IMR-90 (cell line): ENCODE measurements around the gene MALRD1. TPM values are rescaled to one million over a fixed set of nuclear protein-coding genes. Genes with fewer than 3 reads are reported as not detected.

ENCODE experiments used
- ATAC-seq: fragments of 200-7000 bp; cut with Tn5 transposase; 2 replicates; pipeline ENCODE4 v1.9.1; 2020; ENCODE audit warnings: low read depth, mild to moderate bottlenecking, moderate library complexity
- BruUV-seq: library from RNA; stranded (reverse); fragments of 400-500 nt; replicated peaks from 2 replicates; lab custom pipeline; 2021; lab: Mats Ljungman, UMichigan
- CTCF ChIA-PET: fragments of 300-600 bp; formaldehyde crosslinking; extraction: SDS; loops from one replicate; lab custom pipeline; 2021; ENCODE audit warnings: antibody characterized with exemption; lab: Yijun Ruan, JAX
- POLR2A ChIA-PET: fragments of 300-600 bp; sonication (Branson Sonifier 250); formaldehyde crosslinking; loops from one replicate; lab custom pipeline; 2022; ENCODE audit warnings: antibody characterized with exemption; ENCODE audit not compliant: unreplicated experiment; lab: Charles Lee
- DNase-seq: peaks from one replicate; pipeline ENCODE4 v3.0.0; 2013
- H2AFZ ChIP-seq: replicated peaks from 2 replicates; pipeline ENCODE3; 2013; ENCODE audit warnings: low read length, mild to moderate bottlenecking; ENCODE audit not compliant: poor library complexity
- H2AK5ac ChIP-seq: 2 replicates; pipeline ENCODE4 v1.6.1; 2013; ENCODE audit warnings: low read depth, low read length, inconsistent platforms
- H2AK9ac ChIP-seq: replicated peaks from 2 replicates; pipeline ENCODE3; 2013; ENCODE audit warnings: mild to moderate bottlenecking, low read depth, low read length, moderate library complexity; ENCODE audit not compliant: poor library complexity
- H2BK120ac ChIP-seq: 2 replicates; pipeline ENCODE4 v1.6.1; 2013; ENCODE audit warnings: low read depth, low read length, inconsistent platforms
- H2BK15ac ChIP-seq: 3 replicates; pipeline ENCODE4 v1.6.1; 2013; ENCODE audit warnings: low read depth, low read length, inconsistent platforms
- H2BK20ac ChIP-seq: 2 replicates; pipeline ENCODE4 v1.6.1; 2013; ENCODE audit warnings: low read depth, mild to moderate bottlenecking, inconsistent platforms, low read length, moderate library complexity
- H2BK5ac ChIP-seq: 2 replicates; pipeline ENCODE4 v1.6.1; 2013; ENCODE audit warnings: mild to moderate bottlenecking, low read depth, low read length, inconsistent platforms; ENCODE audit not compliant: poor library complexity, severe bottlenecking
- H3K14ac ChIP-seq: replicated peaks from 2 replicates; pipeline ENCODE4 v1.6.1; 2013; ENCODE audit warnings: low read depth, low read length, inconsistent platforms
- H3K18ac ChIP-seq: 2 replicates; pipeline ENCODE4 v1.6.1; 2013; ENCODE audit warnings: low read depth, low read length, control low read depth
- H3K23ac ChIP-seq: 2 replicates; pipeline ENCODE4 v1.6.1; 2013; ENCODE audit warnings: low read depth, low read length, inconsistent platforms
- H3K27ac ChIP-seq: 2 replicates; pipeline ENCODE4 v1.5.1; 2013; ENCODE audit warnings: mild to moderate bottlenecking, control low read depth, low read length; ENCODE audit not compliant: insufficient read depth
- H3K27me3 ChIP-seq: 2 replicates; pipeline ENCODE4 v1.6.1; 2013; ENCODE audit warnings: low read length; ENCODE audit not compliant: control insufficient read depth, insufficient read depth
- H3K36me3 ChIP-seq: 2 replicates; pipeline ENCODE4 v1.6.1; 2013; ENCODE audit warnings: low read length, mixed read lengths; ENCODE audit not compliant: control insufficient read depth, insufficient read depth
- H3K4ac ChIP-seq: 2 replicates; pipeline ENCODE4 v1.6.1; 2013; ENCODE audit warnings: low read depth, low read length, inconsistent platforms
- H3K4me1 ChIP-seq: 2 replicates; pipeline ENCODE4 v1.6.1; 2013; ENCODE audit warnings: low read length, mixed read lengths; ENCODE audit not compliant: control insufficient read depth, insufficient read depth
- H3K4me2 ChIP-seq: 2 replicates; pipeline ENCODE4 v1.6.1; 2013; ENCODE audit warnings: low read depth, mild to moderate bottlenecking, control low read depth, low read length, moderate library complexity
- H3K4me3 ChIP-seq: 2 replicates; pipeline ENCODE4 v1.5.1; 2013; ENCODE audit warnings: low read depth, mild to moderate bottlenecking, control low read depth, low read length, moderate library complexity; ENCODE audit not compliant: insufficient read depth
- H3K56ac ChIP-seq: 2 replicates; pipeline ENCODE4 v1.6.1; 2013; ENCODE audit warnings: low read length, inconsistent platforms; ENCODE audit not compliant: insufficient read depth; ENCODE audit errors: extremely low read depth
- H3K79me1 ChIP-seq, 2 experiments: 2 replicates each; pipeline ENCODE4 v1.6.1; 2013; ENCODE audit warnings: low read length in 2 of 2, inconsistent platforms in 1 of 2, low read depth in 1 of 2
- H3K9ac ChIP-seq: 2 replicates; pipeline ENCODE4 v1.6.1; 2013; ENCODE audit warnings: low read depth, low read length, control low read depth
- H3K9me1 ChIP-seq: 2 replicates; pipeline ENCODE4 v1.6.1; 2013; ENCODE audit warnings: low read length, inconsistent platforms; ENCODE audit not compliant: insufficient read depth
- H3K9me3 ChIP-seq: 2 replicates; pipeline ENCODE4 v1.6.1; 2013; ENCODE audit warnings: low read length; ENCODE audit not compliant: control insufficient read depth, insufficient read depth
- H4K20me1 ChIP-seq: 2 replicates; pipeline ENCODE4 v1.6.1; 2013; ENCODE audit warnings: low read length, inconsistent platforms; ENCODE audit not compliant: insufficient read depth
- H4K5ac ChIP-seq: 2 replicates; pipeline ENCODE4 v1.6.1; 2013; ENCODE audit warnings: mild to moderate bottlenecking, low read depth, low read length, control low read depth
- H4K8ac ChIP-seq, 2 experiments: 2 replicates each; pipeline ENCODE4 v1.6.1; 2013; ENCODE audit warnings: low read depth in 2 of 2, low read length in 2 of 2, control low read depth in 1 of 2, inconsistent platforms in 1 of 2
- H4K91ac ChIP-seq: 2 replicates; pipeline ENCODE4 v1.6.1; 2013; ENCODE audit warnings: low read depth, low read length, inconsistent platforms; ENCODE audit not compliant: insufficient read depth
- CHD1 ChIP-seq: IDR thresholded peaks from 2 replicates; pipeline ENCODE4 v1.6.1; 2012; ENCODE audit warnings: low read depth, low read length, improper control_type of control experiment
- MAFK ChIP-seq: IDR thresholded peaks from 2 replicates; pipeline ENCODE4 v1.6.1; 2012; ENCODE audit warnings: low read depth, low read length, improper control_type of control experiment
- MAZ ChIP-seq: IDR thresholded peaks from 2 replicates; pipeline ENCODE4 v1.6.1; 2012; ENCODE audit warnings: low read depth, mild to moderate bottlenecking, low read length, improper control_type of control experiment, moderate library complexity, borderline replicate concordance
- NFE2L2 ChIP-seq: fragments of 150-350 bp; IDR thresholded peaks from 2 replicates; pipeline ENCODE4 v1.6.1; 2016; ENCODE audit warnings: low read depth, mild to moderate bottlenecking, low read length
- RCOR1 ChIP-seq: IDR thresholded peaks from 2 replicates; pipeline ENCODE4 v1.6.1; 2012; ENCODE audit warnings: mild to moderate bottlenecking, low read length, improper control_type of control experiment; ENCODE audit not compliant: insufficient replicate concordance
- WGBS, 2 experiments: methylation state at CpG; one replicate each; pipeline versions ENCODE4 v1.1.5 to v1.1.7; 2013; ENCODE audit warnings: missing lambda C conversion rate in 2 of 2; ENCODE audit not compliant: insufficient read length in 1 of 2; ENCODE audit errors: extremely low coverage in 2 of 2; 5-methylcytosine and 5-hydroxymethylcytosine counted together
- dilution Hi-C: fragments of 300-500 bp; cut with HindIII; formaldehyde crosslinking; loops from one replicate; pipeline ENCODE4 v1.14.3; 2018; ENCODE audit warnings: low sequenced_read_pairs; ENCODE audit not compliant: unreplicated experiment
- in situ Hi-C: fragments of 300-500 bp; cut with MboI; formaldehyde crosslinking; loops from 3 replicates; pipeline ENCODE4 v1.14.3; 2019; ENCODE audit warnings: low sequenced_read_pairs, inconsistent platforms, mixed read lengths
- intact Hi-C: fragments of 100-400 bp; cut with micrococcal nuclease; formaldehyde crosslinking; loops from 2 replicates; pipeline ENCODE4 v1.10.0; 2022
- polyA plus RNA-seq, 3 experiments: library from polyadenylated mRNA; depleted of rRNA; stranded (reverse); fragments of >200 nt; gene quantifications; 2 replicates each; pipeline ENCODE4 v1.2.3, GENCODE V29; 2012; ENCODE audit warnings: low replicate concordance in 1 of 3
- total RNA-seq: library from RNA; depleted of rRNA; stranded (reverse); fragments of >200 nt; gene quantifications from 2 replicates; pipeline ENCODE4 v1.2.3, GENCODE V29; 2012
- TF ChIP-seq, protein P1 (sequence below): fragments of 150-350 bp; IDR thresholded peaks from 2 replicates; pipeline ENCODE4 v1.6.1; 2017; ENCODE audit warnings: mild to moderate bottlenecking, antibody characterized with exemption, low read length, low read depth
- TF ChIP-seq, protein P2 (sequence below): fragments of 150-350 bp; IDR thresholded peaks from 2 replicates; pipeline ENCODE4 v1.6.1; 2016; ENCODE audit warnings: low read depth, mild to moderate bottlenecking, low read length, moderate library complexity, borderline replicate concordance
- TF ChIP-seq, protein P3 (sequence below): conservative IDR thresholded peaks from 2 replicates; pipeline ENCODE4 v1.5.1; 2012; ENCODE audit warnings: mild to moderate bottlenecking, low read depth, low read length, improper control_type of control experiment

MALRD1 gene
- total and polyA plus RNA-seq, 2 of the 4 experiments (the other 2 are of a cell fraction) = 0.34 to 1.1 TPM

- DNase-seq (no peak), ATAC-seq (no peak)
- ChIA-PET CTCF (no interaction called here), POLR2A (no interaction called here)
- no peak overlapping the region for H2BK120ac ChIP-seq
- H3K4me3 ChIP-seq = no peak overlapping the region
- no peak overlapping the region for H2BK5ac ChIP-seq
- TF ChIP-seq RCOR1 = no peak
- TF ChIP-seq, protein P1, sequence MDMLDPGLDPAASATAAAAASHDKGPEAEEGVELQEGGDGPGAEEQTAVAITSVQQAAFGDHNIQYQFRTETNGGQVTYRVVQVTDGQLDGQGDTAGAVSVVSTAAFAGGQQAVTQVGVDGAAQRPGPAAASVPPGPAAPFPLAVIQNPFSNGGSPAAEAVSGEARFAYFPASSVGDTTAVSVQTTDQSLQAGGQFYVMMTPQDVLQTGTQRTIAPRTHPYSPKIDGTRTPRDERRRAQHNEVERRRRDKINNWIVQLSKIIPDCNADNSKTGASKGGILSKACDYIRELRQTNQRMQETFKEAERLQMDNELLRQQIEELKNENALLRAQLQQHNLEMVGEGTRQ = no peak
- TF ChIP-seq, protein P2, sequence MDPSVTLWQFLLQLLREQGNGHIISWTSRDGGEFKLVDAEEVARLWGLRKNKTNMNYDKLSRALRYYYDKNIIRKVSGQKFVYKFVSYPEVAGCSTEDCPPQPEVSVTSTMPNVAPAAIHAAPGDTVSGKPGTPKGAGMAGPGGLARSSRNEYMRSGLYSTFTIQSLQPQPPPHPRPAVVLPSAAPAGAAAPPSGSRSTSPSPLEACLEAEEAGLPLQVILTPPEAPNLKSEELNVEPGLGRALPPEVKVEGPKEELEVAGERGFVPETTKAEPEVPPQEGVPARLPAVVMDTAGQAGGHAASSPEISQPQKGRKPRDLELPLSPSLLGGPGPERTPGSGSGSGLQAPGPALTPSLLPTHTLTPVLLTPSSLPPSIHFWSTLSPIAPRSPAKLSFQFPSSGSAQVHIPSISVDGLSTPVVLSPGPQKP = no peak
- no peak for TF ChIP-seq CHD1
- TF ChIP-seq, protein P3, sequence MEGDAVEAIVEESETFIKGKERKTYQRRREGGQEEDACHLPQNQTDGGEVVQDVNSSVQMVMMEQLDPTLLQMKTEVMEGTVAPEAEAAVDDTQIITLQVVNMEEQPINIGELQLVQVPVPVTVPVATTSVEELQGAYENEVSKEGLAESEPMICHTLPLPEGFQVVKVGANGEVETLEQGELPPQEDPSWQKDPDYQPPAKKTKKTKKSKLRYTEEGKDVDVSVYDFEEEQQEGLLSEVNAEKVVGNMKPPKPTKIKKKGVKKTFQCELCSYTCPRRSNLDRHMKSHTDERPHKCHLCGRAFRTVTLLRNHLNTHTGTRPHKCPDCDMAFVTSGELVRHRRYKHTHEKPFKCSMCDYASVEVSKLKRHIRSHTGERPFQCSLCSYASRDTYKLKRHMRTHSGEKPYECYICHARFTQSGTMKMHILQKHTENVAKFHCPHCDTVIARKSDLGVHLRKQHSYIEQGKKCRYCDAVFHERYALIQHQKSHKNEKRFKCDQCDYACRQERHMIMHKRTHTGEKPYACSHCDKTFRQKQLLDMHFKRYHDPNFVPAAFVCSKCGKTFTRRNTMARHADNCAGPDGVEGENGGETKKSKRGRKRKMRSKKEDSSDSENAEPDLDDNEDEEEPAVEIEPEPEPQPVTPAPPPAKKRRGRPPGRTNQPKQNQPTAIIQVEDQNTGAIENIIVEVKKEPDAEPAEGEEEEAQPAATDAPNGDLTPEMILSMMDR = no peak
- TF ChIP-seq NFE2L2 = no peak
- TF ChIP-seq MAZ = no peak
- TF ChIP-seq MAFK = no peak
- no peaks in the 10 kb centered on the region for H3K79me1 ChIP-seq
- H3K23ac ChIP-seq = no peak overlapping the region
- no peak overlapping the region for H2AFZ ChIP-seq
- no peak overlapping the region for H3K14ac ChIP-seq
- no peak overlapping the region for H3K4ac ChIP-seq
- no peak overlapping the region for H2BK15ac ChIP-seq
- H3K4me1 ChIP-seq = no peaks in the 10 kb centered on the region
- H2AK9ac ChIP-seq = no peak overlapping the region
- no peaks in the 10 kb centered on the region for H3K27me3 ChIP-seq
- intact Hi-C loops = no loop called here
- no peaks in the 10 kb centered on the region for H4K20me1 ChIP-seq
- no peak overlapping the region for H4K91ac ChIP-seq
- H3K18ac ChIP-seq = no peak overlapping the region
- no peaks in the 10 kb centered on the region for H3K9me3 ChIP-seq
- no peak overlapping the region for H2AK5ac ChIP-seq
- no peaks in the 10 kb centered on the region for H3K9me1 ChIP-seq
- WGBS, 2 experiments = no CpG with 5 or more reads among the region's 5 CpGs
- no peak overlapping the region for H2BK20ac ChIP-seq
- dilution Hi-C loops = no loop called here
- H3K27ac ChIP-seq = no peak overlapping the region
- H3K56ac ChIP-seq = no peak overlapping the region
- in situ Hi-C loops = no loop called here
- no peaks in the 10 kb centered on the region for H3K36me3 ChIP-seq
- no peak overlapping the region for H3K4me2 ChIP-seq
- no peak overlapping the region for H4K5ac ChIP-seq
- BruUV-seq = no TSS peak
- no peak overlapping the region for H4K8ac ChIP-seq
- H3K9ac ChIP-seq = no peak overlapping the region
Observed at GRCh38 chr10:19461588-19461987, 413.0 kb downstream of the MALRD1 start.
